Bronchial epithelial cell (primary cell): ENCODE results near the gene SRC. TPM values are rescaled to one million over a fixed set of nuclear protein-coding genes. Genes with fewer than 3 reads are reported as not detected.

Source experiments
- DNase-seq: peaks from one replicate; pipeline ENCODE4 v3.0.0-alpha.2; 2010; ENCODE audit warnings: low read depth
- FAIRE-seq: peaks from 2 replicates; lab custom pipeline; 2011; peaks lifted over from hg19 to GRCh38; lab: Jason Lieb, UNC
- H3K27me3 ChIP-seq: 2 replicates; pipeline ENCODE4 v1.5.1; 2011; ENCODE audit warnings: low read length; ENCODE audit not compliant: control insufficient read depth, insufficient read depth
- H3K36me3 ChIP-seq: 2 replicates; pipeline ENCODE4 v1.5.1; 2011; ENCODE audit warnings: low read length; ENCODE audit not compliant: control insufficient read depth, insufficient read depth
- H3K4me3 ChIP-seq: 2 replicates; pipeline ENCODE4 v1.5.1; 2011; ENCODE audit warnings: mild to moderate bottlenecking, low read depth, low read length, control low read depth
- total RNA-seq: library from RNA; depleted of rRNA; stranded (reverse); fragments of >200 nt; gene quantifications from 2 replicates; pipeline ENCODE4 v1.2.1, GENCODE V29; 2014
- TF ChIP-seq, protein P1 (sequence below): IDR thresholded peaks from 2 replicates; pipeline ENCODE4 v1.5.1; 2011; ENCODE audit warnings: mild to moderate bottlenecking, moderate library complexity, low read length, control low read depth, inconsistent platforms; ENCODE audit not compliant: insufficient read depth, severe bottlenecking

The SRC gene
- total RNA-seq, 1 donor from 2014 or later, result 16.6 TPM

DNA sequence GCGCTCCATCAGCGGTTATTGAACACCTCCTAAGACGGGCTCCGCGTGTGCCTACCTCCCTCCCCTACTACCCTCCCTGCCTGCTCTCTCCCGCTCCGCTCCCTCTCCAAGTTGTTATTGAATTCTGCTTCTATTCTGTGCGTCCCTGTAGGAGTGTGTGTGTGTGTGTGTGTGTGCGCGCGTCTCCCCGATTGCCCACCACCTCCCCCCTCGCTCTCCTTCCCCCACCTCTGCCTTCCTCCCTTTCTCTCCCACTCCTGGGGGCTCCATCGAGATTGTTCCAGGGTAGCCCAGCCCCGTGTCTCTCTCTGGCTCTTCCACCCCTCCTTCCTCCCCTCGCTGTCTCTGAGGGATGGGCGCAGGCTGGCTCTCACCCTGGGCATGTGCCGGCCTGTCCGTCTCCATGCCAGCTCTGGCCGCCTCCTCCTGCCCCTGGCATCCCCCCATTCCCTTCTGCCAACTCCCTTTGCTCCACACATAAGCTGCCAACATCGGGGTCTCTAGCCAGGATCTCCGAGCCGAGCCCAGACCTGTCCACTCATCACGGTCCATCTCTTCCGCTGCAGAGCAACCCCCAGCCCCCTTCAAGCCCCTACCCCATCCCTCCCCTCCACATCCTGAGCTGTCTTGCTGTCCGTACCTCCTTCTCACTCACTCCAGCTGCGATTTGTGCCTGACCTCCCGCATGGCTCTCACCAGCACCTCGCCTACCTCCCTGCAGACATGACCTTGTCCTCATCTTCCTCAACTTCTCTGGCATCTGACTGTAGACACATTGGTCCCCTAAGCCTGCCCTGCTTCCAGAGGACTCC is 68.5 kb downstream of the SRC start:
- no peak for DNase-seq
- no peaks in the 10 kb centered on the region for H3K36me3 ChIP-seq
- TF ChIP-seq, protein P1, sequence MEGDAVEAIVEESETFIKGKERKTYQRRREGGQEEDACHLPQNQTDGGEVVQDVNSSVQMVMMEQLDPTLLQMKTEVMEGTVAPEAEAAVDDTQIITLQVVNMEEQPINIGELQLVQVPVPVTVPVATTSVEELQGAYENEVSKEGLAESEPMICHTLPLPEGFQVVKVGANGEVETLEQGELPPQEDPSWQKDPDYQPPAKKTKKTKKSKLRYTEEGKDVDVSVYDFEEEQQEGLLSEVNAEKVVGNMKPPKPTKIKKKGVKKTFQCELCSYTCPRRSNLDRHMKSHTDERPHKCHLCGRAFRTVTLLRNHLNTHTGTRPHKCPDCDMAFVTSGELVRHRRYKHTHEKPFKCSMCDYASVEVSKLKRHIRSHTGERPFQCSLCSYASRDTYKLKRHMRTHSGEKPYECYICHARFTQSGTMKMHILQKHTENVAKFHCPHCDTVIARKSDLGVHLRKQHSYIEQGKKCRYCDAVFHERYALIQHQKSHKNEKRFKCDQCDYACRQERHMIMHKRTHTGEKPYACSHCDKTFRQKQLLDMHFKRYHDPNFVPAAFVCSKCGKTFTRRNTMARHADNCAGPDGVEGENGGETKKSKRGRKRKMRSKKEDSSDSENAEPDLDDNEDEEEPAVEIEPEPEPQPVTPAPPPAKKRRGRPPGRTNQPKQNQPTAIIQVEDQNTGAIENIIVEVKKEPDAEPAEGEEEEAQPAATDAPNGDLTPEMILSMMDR, result no peak
- H3K4me3 ChIP-seq, result no peak overlapping the region
- FAIRE-seq, result no peak
- peaks cover 36% of the 10 kb centered on the region for H3K27me3 ChIP-seq

DNA sequence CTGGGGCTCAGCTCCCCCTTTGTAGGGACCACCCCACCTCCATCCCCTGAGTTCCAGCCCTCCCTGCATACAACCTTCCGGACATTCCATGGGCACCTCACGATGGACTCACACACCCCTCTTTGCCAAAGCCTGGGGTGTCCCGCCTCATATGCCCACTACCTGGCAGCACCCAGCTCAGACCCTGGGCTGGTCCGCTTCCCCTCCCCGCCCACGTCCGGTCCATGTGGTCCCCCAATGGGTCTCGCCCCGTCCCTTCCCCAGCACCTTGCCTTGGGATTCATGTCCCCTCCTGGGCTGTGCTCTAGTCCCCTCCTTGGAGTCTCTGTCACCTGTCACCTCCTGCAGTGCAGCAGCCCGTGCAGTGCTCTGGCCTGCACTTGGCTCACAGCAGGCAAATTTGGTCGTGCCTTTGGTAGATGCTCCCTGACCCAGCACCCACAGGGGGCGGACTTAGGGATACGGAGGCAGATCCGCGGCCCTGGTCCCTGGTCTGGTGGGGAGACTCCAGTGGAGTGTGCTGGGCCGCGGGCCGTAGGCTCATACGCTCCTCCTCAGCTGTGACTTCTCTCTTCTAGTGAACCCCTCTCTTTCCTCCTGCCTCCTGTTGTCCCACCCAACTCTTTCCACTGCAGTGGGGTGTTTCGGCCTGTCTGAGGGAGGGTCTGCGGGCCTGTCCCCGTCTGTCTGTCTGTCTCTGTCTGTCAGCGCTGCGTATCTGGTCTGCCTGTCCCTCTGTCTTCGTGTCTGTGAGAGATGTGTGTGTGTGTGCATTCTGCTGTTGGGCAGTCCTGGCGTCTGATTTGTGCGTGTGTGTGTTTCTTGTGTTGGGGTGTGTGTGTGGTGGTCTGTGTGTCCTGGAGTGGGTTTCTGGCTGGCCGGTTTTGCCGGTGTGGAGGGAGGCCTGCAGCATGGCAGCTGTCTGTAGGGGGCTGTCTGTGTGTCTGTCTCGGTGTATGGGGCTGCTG is 69.5 kb downstream of the SRC start:
- no peak for DNase-seq
- Histone ChIP-seq H3K36me3 (no peaks in the 10 kb centered on the region), H3K27me3 (peaks cover 37% of the 10 kb centered on the region), H3K4me3 (no peak overlapping the region)
- TF ChIP-seq, protein P1, result no peak
- no peak for FAIRE-seq

DNA sequence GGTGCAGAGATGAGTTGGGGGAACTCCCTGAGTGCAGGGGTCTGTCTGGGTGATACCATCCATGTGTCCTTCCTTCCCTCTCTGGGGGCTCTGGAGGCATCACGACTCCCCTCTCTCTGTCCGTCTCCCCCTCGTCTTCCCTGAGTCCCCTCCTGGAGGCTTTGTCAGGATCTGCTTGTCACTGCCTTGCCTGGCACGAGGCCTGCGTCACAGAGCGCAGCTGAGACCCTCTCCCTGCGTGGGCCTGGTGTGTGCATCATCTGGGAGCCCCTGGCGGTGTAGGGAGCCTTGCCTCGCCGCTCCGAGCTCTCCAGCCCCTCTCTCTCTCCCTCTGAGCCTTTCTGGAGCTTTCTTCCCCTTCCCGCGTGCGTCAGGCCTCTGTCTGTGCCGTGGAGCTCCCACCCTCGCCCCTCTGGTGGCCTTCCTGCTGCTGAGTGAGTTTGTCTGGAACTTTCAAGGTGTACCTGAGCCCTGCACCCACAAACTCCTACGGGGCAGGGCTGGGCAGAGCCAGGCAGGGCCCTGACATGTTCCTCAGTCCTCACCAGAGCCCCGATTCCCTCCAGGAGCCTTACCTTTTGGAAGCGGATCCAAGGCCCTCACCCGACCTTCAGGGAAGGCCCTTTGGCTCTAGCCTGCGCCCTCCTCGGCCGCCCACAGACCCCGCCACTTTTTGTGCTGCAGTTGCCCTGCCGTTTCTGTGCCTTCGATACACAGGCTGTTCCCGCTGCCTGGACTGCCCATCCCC is 70.3 kb downstream of the SRC start:
- no peak for FAIRE-seq
- Histone ChIP-seq H3K27me3 (peaks cover 41% of the 10 kb centered on the region), H3K36me3 (no peaks in the 10 kb centered on the region), H3K4me3 (no peak overlapping the region)
- DNase-seq, result no peak
- TF ChIP-seq, protein P1, result no peak

DNA sequence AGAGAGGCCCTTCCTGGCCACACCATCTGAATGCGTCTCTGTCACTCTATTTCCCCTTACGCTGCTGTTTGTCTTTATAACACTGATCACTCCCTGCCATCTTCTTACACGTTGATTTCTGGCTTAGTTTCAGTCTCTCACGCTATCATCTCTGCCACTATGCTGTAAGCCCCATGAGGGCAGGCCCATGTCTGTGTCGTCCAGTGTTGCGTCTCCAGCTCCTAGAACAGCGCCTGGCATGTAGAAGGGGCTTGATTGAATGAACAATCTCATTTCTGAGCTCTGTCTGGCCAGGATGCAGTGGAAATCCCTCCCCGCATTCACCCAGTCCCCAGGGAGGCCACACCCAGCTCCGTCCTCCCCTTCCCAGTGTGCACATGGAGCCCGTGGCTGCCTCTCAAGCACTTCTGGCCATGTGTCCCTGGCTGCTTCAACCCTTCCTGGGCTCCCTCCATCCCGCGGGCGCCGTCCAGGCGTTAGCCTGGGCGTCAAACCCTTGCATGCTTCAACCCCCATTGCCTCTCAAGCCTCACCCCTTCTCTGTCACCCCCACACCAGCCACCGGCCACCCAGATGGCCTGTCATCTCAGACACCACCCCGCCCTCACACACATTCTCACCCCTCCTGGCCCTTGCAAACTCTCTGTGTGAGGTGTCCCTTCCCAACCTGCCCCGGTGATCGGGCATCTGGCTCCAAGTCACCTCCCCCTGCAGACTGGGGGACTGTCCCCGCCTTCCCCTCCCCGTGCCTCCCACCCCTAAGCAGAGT is 71.1 kb downstream of the SRC start:
- peak; percentile 32 for FAIRE-seq
- peaks cover 45% of the 10 kb centered on the region for H3K27me3 ChIP-seq
- no peaks in the 10 kb centered on the region for H3K36me3 ChIP-seq
- no peak for DNase-seq
- TF ChIP-seq, protein P1, result no peak
- H3K4me3 ChIP-seq, result no peak overlapping the region
